GM12801 (cell line): ENCODE measurements around the gene GMPPA.

Source experiments
- TF ChIP-seq, protein P1 (sequence below): IDR thresholded peaks from one replicate; pipeline ENCODE4 v1.5.1; 2011; ENCODE audit warnings: control low read depth; ENCODE audit not compliant: insufficient read length; ENCODE audit errors: extremely low read depth

GMPPA gene

DNA sequence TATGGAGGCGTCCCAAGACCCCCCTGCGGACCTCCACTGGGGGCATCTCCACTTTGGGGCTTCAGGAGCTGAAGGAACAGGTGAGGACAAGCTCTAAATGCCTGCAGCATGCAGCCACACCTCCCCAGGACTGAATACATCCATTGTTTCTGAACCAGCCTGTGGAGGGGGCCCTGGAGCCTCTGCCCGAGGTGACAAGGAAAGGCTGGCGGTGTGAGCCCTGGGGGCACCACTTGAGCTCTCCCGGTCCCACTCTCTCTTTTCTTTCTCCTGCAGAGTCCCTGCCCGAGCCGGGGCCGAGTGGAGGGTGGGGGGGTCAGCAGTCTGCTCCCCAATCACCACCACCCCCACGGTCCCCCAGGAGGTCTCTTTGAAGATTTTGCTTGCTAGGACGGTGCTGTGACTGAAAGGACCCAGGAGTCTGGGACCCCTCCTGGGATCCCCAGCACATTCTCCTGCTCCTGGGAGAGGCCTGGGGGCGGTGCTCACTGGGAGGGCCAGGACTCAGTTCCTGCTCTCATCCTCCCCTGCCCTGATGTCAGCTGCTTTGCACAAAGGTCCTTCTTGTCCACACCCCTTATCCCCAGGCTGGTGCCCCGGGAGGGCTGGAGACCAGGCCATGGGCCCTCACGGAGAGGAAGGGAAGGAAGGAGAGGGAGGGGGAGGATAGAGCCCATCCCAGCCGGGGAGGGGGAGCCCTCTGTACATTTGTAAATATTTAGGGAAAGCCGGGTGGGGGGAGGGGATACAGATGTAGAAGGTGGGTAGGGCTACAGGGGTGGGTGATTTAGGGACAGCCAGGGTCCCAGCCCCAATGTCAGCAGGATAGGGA lies 39.2 kb downstream of the GMPPA start:
- TF ChIP-seq, protein P1, sequence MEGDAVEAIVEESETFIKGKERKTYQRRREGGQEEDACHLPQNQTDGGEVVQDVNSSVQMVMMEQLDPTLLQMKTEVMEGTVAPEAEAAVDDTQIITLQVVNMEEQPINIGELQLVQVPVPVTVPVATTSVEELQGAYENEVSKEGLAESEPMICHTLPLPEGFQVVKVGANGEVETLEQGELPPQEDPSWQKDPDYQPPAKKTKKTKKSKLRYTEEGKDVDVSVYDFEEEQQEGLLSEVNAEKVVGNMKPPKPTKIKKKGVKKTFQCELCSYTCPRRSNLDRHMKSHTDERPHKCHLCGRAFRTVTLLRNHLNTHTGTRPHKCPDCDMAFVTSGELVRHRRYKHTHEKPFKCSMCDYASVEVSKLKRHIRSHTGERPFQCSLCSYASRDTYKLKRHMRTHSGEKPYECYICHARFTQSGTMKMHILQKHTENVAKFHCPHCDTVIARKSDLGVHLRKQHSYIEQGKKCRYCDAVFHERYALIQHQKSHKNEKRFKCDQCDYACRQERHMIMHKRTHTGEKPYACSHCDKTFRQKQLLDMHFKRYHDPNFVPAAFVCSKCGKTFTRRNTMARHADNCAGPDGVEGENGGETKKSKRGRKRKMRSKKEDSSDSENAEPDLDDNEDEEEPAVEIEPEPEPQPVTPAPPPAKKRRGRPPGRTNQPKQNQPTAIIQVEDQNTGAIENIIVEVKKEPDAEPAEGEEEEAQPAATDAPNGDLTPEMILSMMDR: no peak

DNA sequence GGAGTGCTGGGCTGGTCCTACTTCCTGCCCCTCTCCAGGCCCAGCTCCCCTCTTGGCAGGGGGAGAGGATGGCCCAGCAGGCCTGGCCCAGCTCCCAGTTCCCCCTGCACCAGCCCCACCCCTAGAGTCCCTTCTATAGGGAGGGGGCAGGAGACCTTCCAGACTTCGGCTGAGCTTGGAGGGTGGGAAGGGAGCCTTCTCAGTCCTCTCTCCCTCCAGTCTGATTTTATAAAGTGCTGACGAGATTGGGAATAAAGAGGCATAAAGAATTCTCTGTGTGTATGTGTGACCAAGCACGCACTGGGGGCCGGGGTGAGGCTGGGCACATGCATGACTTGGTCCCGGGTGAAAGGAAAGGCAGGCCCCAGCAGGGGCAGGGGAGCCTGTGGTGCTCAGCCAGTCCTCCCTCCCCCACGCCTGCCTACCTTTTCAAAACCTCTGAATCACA lies 39.8 kb downstream of the GMPPA start:
- TF ChIP-seq, protein P1: no peak

DNA sequence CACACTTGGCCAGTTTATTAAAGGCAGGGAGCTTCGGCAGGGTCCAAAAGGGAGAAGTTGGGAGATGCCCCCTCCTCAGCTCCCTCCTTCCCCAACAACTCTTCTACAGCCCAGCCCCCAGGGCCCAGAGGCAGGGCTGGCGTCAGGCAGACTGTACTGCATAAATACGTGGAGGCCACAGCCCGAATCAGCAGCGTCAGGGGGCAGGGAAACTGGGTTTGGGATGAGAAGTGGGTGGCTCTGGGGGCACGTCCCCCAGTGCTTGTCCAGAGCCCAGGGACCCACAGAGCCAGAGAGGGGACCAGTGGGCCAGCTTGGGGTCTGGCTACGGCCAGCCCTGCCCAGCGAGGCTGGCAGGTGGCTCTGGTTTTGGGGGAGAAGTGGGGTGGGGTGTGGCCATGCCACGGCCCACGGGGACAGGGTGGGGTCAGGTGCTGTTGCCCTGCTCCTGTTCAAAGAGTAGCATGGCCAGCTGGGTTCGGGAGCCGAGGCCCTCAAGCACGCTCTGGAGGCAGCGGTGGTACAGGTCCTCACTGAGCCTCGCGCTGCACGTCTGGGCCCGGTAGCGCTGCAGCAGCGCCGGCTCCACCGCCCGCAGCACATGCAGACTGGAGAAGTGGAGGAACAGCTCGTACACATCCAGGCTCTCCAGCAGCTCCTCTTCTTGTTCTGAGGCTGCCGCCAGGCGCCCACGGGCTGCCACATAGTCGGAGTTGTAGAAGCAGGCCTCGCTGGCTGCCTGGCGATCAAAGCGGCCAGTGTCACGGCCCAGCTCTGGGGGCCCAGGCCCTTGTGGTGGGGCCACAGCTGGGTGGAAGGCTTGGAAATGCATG lies 40.5 kb downstream of the GMPPA start:
- TF ChIP-seq, protein P1: no peak

DNA sequence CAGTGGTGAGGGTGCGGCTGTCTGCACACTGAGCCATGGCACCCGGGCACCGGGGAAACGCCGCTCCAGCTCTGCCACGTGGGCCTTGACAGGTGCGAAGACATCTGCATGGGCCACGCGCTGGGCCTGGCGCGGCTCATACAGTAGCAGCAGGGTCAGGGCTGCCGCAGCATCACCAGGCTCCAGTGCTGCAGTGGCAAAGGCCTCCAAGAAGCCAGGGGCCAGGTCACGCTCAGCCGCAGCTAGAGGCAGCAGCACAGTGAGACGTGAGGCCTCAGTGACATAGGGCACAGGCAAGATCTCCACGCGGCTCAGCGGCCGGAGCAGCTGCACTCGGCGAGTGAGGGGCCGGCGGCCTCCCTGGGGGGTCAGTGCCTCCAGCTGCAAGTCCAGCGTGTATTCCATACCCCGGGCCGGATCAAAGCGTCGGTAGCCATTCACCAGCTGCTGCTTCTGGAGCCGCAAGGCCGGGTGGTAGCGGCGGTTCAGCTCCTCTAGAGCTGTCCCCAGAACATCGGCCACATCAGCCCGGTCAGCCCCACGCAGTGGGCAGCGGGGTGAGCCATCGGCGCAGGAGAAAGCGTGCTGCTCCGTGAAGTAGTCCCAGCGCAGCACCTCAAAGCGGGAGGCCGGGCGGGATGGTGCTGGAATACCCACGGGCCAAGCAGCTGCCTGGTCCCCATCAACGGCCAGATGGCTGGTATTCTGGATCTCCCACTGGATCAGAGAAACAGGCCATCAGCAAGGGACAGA lies 41.4 kb downstream of the GMPPA start:
- TF ChIP-seq, protein P1: no peak

DNA sequence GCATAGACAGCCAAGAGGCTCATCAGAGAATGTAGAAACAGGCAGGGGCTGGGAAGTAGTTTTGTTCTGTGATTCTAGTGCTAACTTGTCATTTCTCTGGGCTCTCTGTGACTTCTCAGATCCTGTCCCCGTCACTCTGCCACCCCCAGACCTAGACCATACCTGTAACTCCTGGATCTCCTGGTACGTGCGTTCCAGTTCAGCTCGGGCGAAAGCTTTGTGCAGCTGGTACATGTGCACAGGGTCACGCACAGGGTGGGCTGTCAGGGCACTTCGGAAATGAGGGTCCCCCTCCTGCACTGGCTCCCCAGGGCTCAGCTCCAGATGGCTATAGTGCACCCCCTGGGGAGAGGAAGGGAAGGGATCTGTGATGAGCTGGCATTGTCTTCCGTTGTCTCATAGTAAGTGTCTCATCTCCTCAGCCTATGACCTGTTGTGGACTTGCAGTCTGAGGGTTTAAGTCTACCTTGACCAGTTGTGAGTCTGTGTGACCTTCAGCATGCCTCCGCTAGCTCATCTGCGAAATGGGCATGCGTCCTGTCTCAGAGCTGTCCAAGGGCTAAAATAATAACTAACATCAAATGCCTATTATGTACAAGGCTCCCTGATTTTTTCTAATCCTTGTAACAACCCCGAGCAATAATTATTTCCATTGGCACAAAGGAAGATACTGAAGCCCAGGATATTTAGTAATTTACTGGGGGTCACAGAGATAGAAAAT lies 42.3 kb downstream of the GMPPA start:
- TF ChIP-seq, protein P1: no peak

DNA sequence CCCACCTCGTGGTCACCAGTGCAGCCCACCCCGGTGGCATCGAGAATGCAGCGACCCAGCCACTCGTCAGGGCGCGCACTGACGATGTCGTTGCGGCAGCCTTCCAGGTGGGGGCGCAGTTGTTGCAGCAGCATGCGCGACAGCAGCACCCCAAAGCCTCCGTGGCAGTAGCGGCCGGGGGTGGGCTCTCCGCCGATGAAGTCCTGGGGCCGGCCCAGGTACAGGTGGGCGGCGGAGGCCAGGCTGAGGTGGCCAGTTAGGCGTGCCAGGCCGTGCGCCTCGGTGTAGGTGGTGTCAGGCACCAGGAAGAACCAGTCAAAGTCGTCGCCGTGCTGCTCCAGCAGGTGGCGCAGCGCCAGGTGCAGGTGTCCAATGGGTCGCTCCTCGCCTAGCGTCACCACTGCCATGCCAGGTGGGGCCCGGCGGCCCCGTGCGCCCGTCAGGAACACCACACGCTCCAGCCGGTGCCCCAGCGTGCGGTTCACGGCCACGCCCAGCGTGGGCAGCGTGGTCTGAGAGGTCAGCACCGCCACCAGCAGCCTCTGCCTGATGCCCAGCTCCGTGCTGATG lies 43.0 kb downstream of the GMPPA start:
- TF ChIP-seq, protein P1: no peak
